K562 (cell line): ENCODE data around the gene TMEM61. TPM values are rescaled to one million over a fixed set of nuclear protein-coding genes. Genes with fewer than 3 reads are reported as not detected.

ENCODE experiments used
- ATAC-seq: fragments of 200-7000 bp; cut with Tn5 transposase; 3 replicates; pipeline ENCODE4 v1.9.1; 2020; ENCODE audit warnings: moderate library complexity
- BruUV-seq: library from RNA; stranded (reverse); fragments of 400-500 nt; replicated peaks from 2 replicates; lab custom pipeline; 2021; lab: Mats Ljungman, UMichigan
- CTCF ChIA-PET: fragments of 300-600 bp; formaldehyde crosslinking; extraction: SDS; loops from one replicate; lab custom pipeline; 2021; ENCODE audit warnings: low intra/inter-chr PET ratio; lab: Yijun Ruan, JAX
- POLR2A ChIA-PET: fragments of 300-600, 350-650 bp; sonication (Branson Sonifier 250); formaldehyde crosslinking; extraction: SDS; loops from one replicate; lab custom pipeline; 2021; ENCODE audit warnings: antibody characterized with exemption, inconsistent platforms; lab: Yijun Ruan, JAX
- DNase-seq, 4 experiments: peaks; one replicate each; pipeline versions ENCODE4 v3.0.0 to v3.0.0-alpha.2; 2011 to 2018; ENCODE audit warnings: low spot score in 3 of 4, mixed read lengths in 3 of 4; ENCODE audit errors: extremely low read depth in 1 of 4
- FAIRE-seq: peaks from 2 replicates; lab custom pipeline; 2011; peaks lifted over from hg19 to GRCh38; lab: Jason Lieb, UNC
- H2AFZ ChIP-seq: 2 replicates; pipeline ENCODE4 v1.6.0; 2011; ENCODE audit warnings: low read depth, low read length, control low read depth, inconsistent platforms
- H3K27ac ChIP-seq: fragments of 200-600 bp; 3 replicates; pipeline ENCODE4 v1.8.0; 2011; ENCODE audit warnings: low read depth, mild to moderate bottlenecking, control low read depth, inconsistent platforms, low read length, moderate library complexity, mixed read lengths; ENCODE audit errors: extremely low read depth
- H3K27me3 ChIP-seq, 2 experiments: fragments of 300-600 bp in 1 of 2; 2 replicates in 1 of 2; 3 replicates in 1 of 2; pipeline versions ENCODE4 v1.6.0 to v1.8.0; 2011; ENCODE audit warnings: inconsistent platforms in 2 of 2, low read length in 2 of 2, mild to moderate bottlenecking in 1 of 2, mixed read lengths in 1 of 2, moderate library complexity in 1 of 2; ENCODE audit not compliant: control insufficient read depth in 2 of 2, insufficient read depth in 2 of 2
- H3K36me3 ChIP-seq: fragments of 300-600 bp; 3 replicates; pipeline ENCODE4 v1.8.0; 2011; ENCODE audit warnings: mild to moderate bottlenecking, low read length, inconsistent platforms; ENCODE audit not compliant: control insufficient read depth, insufficient read depth
- H3K4me1 ChIP-seq, 2 experiments: fragments of 200-600 bp in 1 of 2; replicated peaks in 1 of 2; 2 replicates in 1 of 2; 3 replicates in 1 of 2; pipeline versions ENCODE4 v1.5.1 to v1.8.0; 2011; ENCODE audit warnings: inconsistent platforms in 2 of 2, low read length in 2 of 2, mild to moderate bottlenecking in 1 of 2, mixed read lengths in 1 of 2, moderate library complexity in 1 of 2; ENCODE audit not compliant: control insufficient read depth in 2 of 2, insufficient read depth in 2 of 2
- H3K4me2 ChIP-seq: 2 replicates; pipeline ENCODE4 v1.6.1; 2011; ENCODE audit warnings: low read length, control low read depth, inconsistent platforms, mixed read lengths; ENCODE audit not compliant: insufficient read depth
- H3K4me3 ChIP-seq: fragments of 200-600 bp; sonication (generic), shearing (Covaris generic); 2 replicates; pipeline ENCODE4 v1.5.1; 2016; ENCODE audit warnings: control low read depth, inconsistent platforms
- H3K79me2 ChIP-seq: fragments of 200-600 bp; 3 replicates; pipeline ENCODE4 v1.8.0; 2011; ENCODE audit warnings: low read length, inconsistent platforms; ENCODE audit not compliant: control insufficient read depth, insufficient read depth
- H3K9ac ChIP-seq, 2 experiments: 2 replicates each; pipeline versions ENCODE4 v1.6.0 to v1.6.1; 2011; ENCODE audit warnings: low read depth in 2 of 2, low read length in 2 of 2, control low read depth in 1 of 2, inconsistent platforms in 1 of 2, mild to moderate bottlenecking in 1 of 2, mixed read lengths in 1 of 2; ENCODE audit not compliant: insufficient read depth in 1 of 2
- H3K9me1 ChIP-seq: one replicate; pipeline ENCODE4 v1.6.0; 2011; ENCODE audit warnings: inconsistent platforms, mild to moderate bottlenecking, low read length, moderate library complexity; ENCODE audit not compliant: control insufficient read depth, insufficient read depth
- H3K9me3 ChIP-seq: replicated peaks from 2 replicates; pipeline ENCODE4 v1.5.1; 2011; ENCODE audit warnings: low read depth, low read length, inconsistent platforms; ENCODE audit not compliant: control insufficient read depth, insufficient read depth
- H4K20me1 ChIP-seq: replicated peaks from 2 replicates; pipeline ENCODE4 v1.6.1; 2011; ENCODE audit warnings: low read length, inconsistent platforms, mixed read lengths; ENCODE audit not compliant: control insufficient read depth, insufficient read depth
- CBFA2T3 ChIP-seq: fragments of 450-650 bp; IDR thresholded peaks from 2 replicates; pipeline ENCODE4 v1.6.1; 2017
- CEBPG ChIP-seq, 3 experiments: fragments of 200-800 bp in 1 of 3; sonication (Bioruptor generic) in 1 of 3; sonication (generic) in 1 of 3; formaldehyde crosslinking in 1 of 3; IDR thresholded peaks in 2 of 3; conservative IDR thresholded peaks in 1 of 3; 2 replicates each; pipeline versions ENCODE4 v1.6.1 to v1.8.0; 2016 to 2022; ENCODE audit warnings: missing compliant biosample characterization in 2 of 3, missing genetic modification characterization in 2 of 3, mild to moderate bottlenecking in 1 of 3, missing genetic modification reagents in 1 of 3
- E2F1 ChIP-seq: sonication (generic); formaldehyde crosslinking; IDR thresholded peaks from 2 replicates; pipeline ENCODE4 v1.8.1; 2023; ENCODE audit warnings: mild to moderate bottlenecking, missing genetic modification reagents, moderate library complexity
- FOXO4 ChIP-seq: fragments of 450-650 bp; formaldehyde crosslinking; IDR thresholded peaks from 2 replicates; pipeline ENCODE4 v1.4.0; 2020; ENCODE audit warnings: mild to moderate bottlenecking, moderate library complexity
- HDAC6 ChIP-seq: IDR thresholded peaks from 2 replicates; pipeline ENCODE4 v1.6.1; 2012; ENCODE audit warnings: low read depth, mild to moderate bottlenecking, control low read depth, inconsistent platforms, low read length, moderate library complexity
- MBD2 ChIP-seq: sonication (generic); IDR thresholded peaks from 2 replicates; pipeline ENCODE4 v1.6.1; 2016; ENCODE audit warnings: low read depth, borderline replicate concordance
- NRF1 ChIP-seq, 2 experiments: fragments of 450-650 bp; IDR thresholded peaks in 1 of 2; conservative IDR thresholded peaks in 1 of 2; 2 replicates each; pipeline ENCODE4 v1.6.1; 2014; ENCODE audit warnings: mild to moderate bottlenecking in 2 of 2
- RBM15 ChIP-seq: fragments of 200-400 bp; formaldehyde crosslinking; IDR thresholded peaks from 2 replicates; pipeline ENCODE4 v1.6.1; 2018; ENCODE audit warnings: mild to moderate bottlenecking, low read length, moderate library complexity; ENCODE audit not compliant: insufficient read depth
- SIRT6 ChIP-seq: IDR thresholded peaks from one replicate; pipeline ENCODE4 v1.6.1; 2012; ENCODE audit warnings: low read depth, mild to moderate bottlenecking, control low read depth, inconsistent platforms, low read length, moderate library complexity
- ZBTB33 ChIP-seq: sonication (generic); formaldehyde crosslinking; IDR thresholded peaks from 2 replicates; pipeline ENCODE4 v1.8.1; 2023; ENCODE audit warnings: mild to moderate bottlenecking, missing genetic modification reagents
- WGBS: fragments of 100-300 bp; shearing (Covaris generic); methylation state at CpG from one replicate; pipeline ENCODE4 v1.1.6; 2016; ENCODE audit warnings: low coverage, mixed read lengths; ENCODE audit not compliant: insufficient coverage; ENCODE audit errors: missing lambda C conversion rate; 5-methylcytosine and 5-hydroxymethylcytosine counted together
- in situ Hi-C: fragments of 300-500 bp; cut with MboI; formaldehyde crosslinking; loops from 4 replicates; pipeline ENCODE4 v1.15.0; 2018; ENCODE audit warnings: inconsistent platforms, mixed read lengths
- intact Hi-C: fragments of 100-400 bp; cut with micrococcal nuclease; formaldehyde crosslinking; loops from 2 replicates; pipeline ENCODE4 v1.14.2; 2022
- polyA plus RNA-seq, 8 experiments: library from polyadenylated mRNA; depleted of rRNA in 4 of 8; stranded (reverse) in 5 of 8; unstranded in 3 of 8; fragments of >200 nt; fragmentation: Nextera tagmentation in 2 of 8; fragmentation: Illumina TruSeq in 1 of 8; extraction: Ambion mirVana in 2 of 8; extraction: Trizol in 1 of 8; gene quantifications; 2 replicates each; pipeline versions ENCODE4 v1.2.1 to v1.2.3, GENCODE V29; 2011 to 2014; ENCODE audit warnings: inconsistent platforms in 1 of 8, missing spikeins in 1 of 8
- total RNA-seq, 7 experiments: library from RNA; depleted of rRNA in 6 of 7; stranded (reverse); fragments of >200 nt in 6 of 7; fragmentation: Illumina TruSeq in 2 of 7; extraction: Trizol in 2 of 7; gene quantifications; 2 replicates each; pipeline versions ENCODE4 v1.2.1 to v1.2.3, GENCODE V29; 2011 to 2021; ENCODE audit warnings: low replicate concordance in 1 of 7

The TMEM61 gene
- total and polyA plus RNA-seq, 9 of the 15 experiments (the other 6 are each of a cell fraction or from before 2014, with no cell fraction given) = not detected

GRCh38 chr1:54972436-54972835 lies 8.0 kb upstream of the TMEM61 start (continued):
- no peak for TF ChIP-seq ZBTB33 (CRISPR knock-in tag)

GRCh38 chr1:54973205-54973921 lies 7.1 kb upstream of the TMEM61 start:
- Histone ChIP-seq H2AFZ (no peak overlapping the region), H3K9me3 (no peaks in the 10 kb centered on the region)
- BruUV-seq = no TSS peak
- TF ChIP-seq MBD2 (no peak), SIRT6 (no peak), NRF1 (conservative IDR thresholded peaks at IDR 0.05 in 1 of 2, IDR thresholded peaks at IDR 0.05 in 1 of 2) (no peak), CBFA2T3 (peak; percentile 35), FOXO4 (CRISPR knock-in tag) (no peak), CEBPG (CRISPR knock-in tag; IDR thresholded peaks at IDR 0.05) (no peak), CEBPG (tag; conservative IDR thresholded peaks at IDR 0.05 in 1 of 2, IDR thresholded peaks at IDR 0.05 in 1 of 2) (0 out of 4 replicates have a peak, but pooled peaks of 1 of the 2 experiments have one; percentile 42), RBM15 (no peak), HDAC6 (no peak), E2F1 (CRISPR knock-in tag) (no peak)

More at GRCh38 chr1:54973205-54973921, 7.1 kb upstream of the TMEM61 start:
- intact Hi-C loops (no loop called here), in situ Hi-C loops (no loop called here)
- Histone ChIP-seq H3K27ac (no peak overlapping the region), H3K4me2 (no peak overlapping the region), H3K36me3 (no peaks in the 10 kb centered on the region), H3K4me3 (no peak overlapping the region), H3K27me3 (peaks cover 21 to 60% of the 10 kb centered on the region in 2 experiments), H3K9ac (no peak overlapping the region), H3K79me2 (no peaks in the 10 kb centered on the region), H3K9me1 (no peaks in the 10 kb centered on the region), H4K20me1 (no peaks in the 10 kb centered on the region), H3K4me1 (no peaks in the 10 kb centered on the region)
- DNase-seq (no peak), FAIRE-seq (no peak), ATAC-seq (peak; percentile 53; the same call in 2 of the 3 replicates)
- POLR2A ChIA-PET = interaction anchor here (0.6 to 1.3 kb wide), 6 partner anchors 9 to 1751 kb away, joined by 3 read pairs; no protein-coding TSS in a partner anchor
- 2% methylated on average over 5 of the region's 5 CpGs for WGBS
- CTCF ChIA-PET = no interaction called here
